HS-5 (cell line): ENCODE data around the gene EVC.

ENCODE experiments used
- DNase-seq: peaks from one replicate; pipeline ENCODE4 v3.0.0-alpha.2; 2012; ENCODE audit warnings: low read depth

EVC gene

GRCh38 chr4:5730993-5731990 is 20.3 kb downstream of the EVC start:
- DNase-seq: no peak

GRCh38 chr4:5732158-5732557 is 21.2 kb downstream of the EVC start:
- DNase-seq: no peak

- no peak for DNase-seq
These were observed 23.9 kb downstream of the EVC start for GRCh38 chr4:5734853-5735252.

GRCh38 chr4:5735463-5735862 is 24.5 kb downstream of the EVC start:
- no peak for DNase-seq

- DNase-seq: no peak
These were observed 27.1 kb downstream of the EVC start for GRCh38 chr4:5738061-5738460.

GRCh38 chr4:5742388-5742787 is 31.4 kb downstream of the EVC start:
- DNase-seq: no peak

GRCh38 chr4:5742968-5743367 is 32.0 kb downstream of the EVC start:
- no peak for DNase-seq

GRCh38 chr4:5746250-5746649 is 35.2 kb downstream of the EVC start:
- DNase-seq: no peak

GRCh38 chr4:5746829-5747737 is 36.1 kb downstream of the EVC start:
- DNase-seq: peak; percentile 14

GRCh38 chr4:5747738-5748375 is 36.9 kb downstream of the EVC start:
- DNase-seq: peak; percentile 77

- no peak for DNase-seq
These were observed 38.6 kb downstream of the EVC start for GRCh38 chr4:5749568-5749967.

GRCh38 chr4:5750052-5750945 is 39.3 kb downstream of the EVC start:
- DNase-seq: peak; percentile 58

- DNase-seq: no peak
These were observed 40.1 kb downstream of the EVC start for GRCh38 chr4:5750946-5751665.

GRCh38 chr4:5751666-5752375 is 40.8 kb downstream of the EVC start:
- no peak for DNase-seq

- DNase-seq: no peak
These were observed 41.6 kb downstream of the EVC start for GRCh38 chr4:5752376-5753184.

GRCh38 chr4:5753366-5753765 is 42.4 kb downstream of the EVC start:
- DNase-seq: no peak

- peak; percentile 86 for DNase-seq
These were observed 42.9 kb downstream of the EVC start for GRCh38 chr4:5753766-5754528.

GRCh38 chr4:5754529-5754881 is 43.5 kb downstream of the EVC start:
- no peak for DNase-seq
